NT2/D1 (cell line): ENCODE results near the gene FER1L5.

Source experiments
- DNase-seq: peaks from one replicate; pipeline ENCODE4 v3.0.0-alpha.2; 2011; ENCODE audit warnings: low read depth, low spot score
- H3K27me3 ChIP-seq: 2 replicates; pipeline ENCODE4 v1.6.0; 2011; ENCODE audit warnings: mild to moderate bottlenecking; ENCODE audit not compliant: insufficient read length, insufficient read depth
- H3K36me3 ChIP-seq: 2 replicates; pipeline ENCODE4 v1.6.1; 2011; ENCODE audit warnings: mild to moderate bottlenecking, low read length, mixed read lengths; ENCODE audit not compliant: insufficient read depth, insufficient read length
- H3K4me1 ChIP-seq: 2 replicates; pipeline ENCODE4 v1.5.1; 2011; ENCODE audit not compliant: insufficient read depth, insufficient read length
- H3K4me3 ChIP-seq: 2 replicates; pipeline ENCODE4 v1.5.1; 2011; ENCODE audit warnings: low read depth; ENCODE audit not compliant: insufficient read length
- H3K9ac ChIP-seq: 2 replicates; pipeline ENCODE4 v1.6.0; 2011; ENCODE audit warnings: low read depth; ENCODE audit not compliant: insufficient read length
- H3K9me3 ChIP-seq: 2 replicates; pipeline ENCODE4 v1.5.1; 2011; ENCODE audit warnings: mild to moderate bottlenecking, low read length; ENCODE audit not compliant: insufficient read depth
- SUZ12 ChIP-seq: IDR thresholded peaks from 2 replicates; pipeline ENCODE4 v1.6.1; 2011; ENCODE audit not compliant: insufficient read length, insufficient read depth; ENCODE audit errors: extremely low read depth
- YY1 ChIP-seq: IDR thresholded peaks from 2 replicates; pipeline ENCODE4 v1.6.1; 2011; ENCODE audit not compliant: insufficient read length, insufficient read depth
- ZNF274 ChIP-seq: IDR thresholded peaks from 2 replicates; pipeline ENCODE4 v1.6.1; 2011; ENCODE audit warnings: mild to moderate bottlenecking, low read depth, low read length

Gene FER1L5

DNA sequence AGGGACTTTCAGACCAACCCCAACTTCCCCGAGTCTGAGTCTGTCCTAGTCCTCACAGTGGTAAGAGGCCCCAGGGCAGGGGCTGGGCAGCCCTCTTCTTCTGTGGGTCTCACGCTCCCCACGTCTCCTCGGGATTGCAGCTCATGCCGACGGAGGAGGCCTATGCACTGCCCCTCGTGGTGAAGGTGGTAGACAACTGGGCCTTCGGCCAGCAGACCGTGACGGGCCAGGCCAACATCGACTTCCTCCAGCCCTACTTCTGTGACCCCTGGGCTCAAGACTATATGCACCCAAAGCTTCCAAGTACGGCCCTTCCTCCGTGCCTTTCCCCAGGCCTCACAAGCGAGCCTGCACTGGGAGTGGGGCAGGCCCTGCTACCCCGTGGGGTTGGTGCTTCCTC lies 53.0 kb downstream of the FER1L5 start:
- TF ChIP-seq ZNF274 (no peak), YY1 (no peak), SUZ12 (no peak)
- no peaks in the 10 kb centered on the region for H3K27me3 ChIP-seq
- H3K36me3 ChIP-seq: peaks cover 6% of the 10 kb centered on the region
- no peak for DNase-seq
- peaks cover 11% of the 10 kb centered on the region for H3K4me1 ChIP-seq
- no peak overlapping the region for H3K9ac ChIP-seq
- no peaks in the 10 kb centered on the region for H3K9me3 ChIP-seq
- H3K4me3 ChIP-seq: no peak overlapping the region

DNA sequence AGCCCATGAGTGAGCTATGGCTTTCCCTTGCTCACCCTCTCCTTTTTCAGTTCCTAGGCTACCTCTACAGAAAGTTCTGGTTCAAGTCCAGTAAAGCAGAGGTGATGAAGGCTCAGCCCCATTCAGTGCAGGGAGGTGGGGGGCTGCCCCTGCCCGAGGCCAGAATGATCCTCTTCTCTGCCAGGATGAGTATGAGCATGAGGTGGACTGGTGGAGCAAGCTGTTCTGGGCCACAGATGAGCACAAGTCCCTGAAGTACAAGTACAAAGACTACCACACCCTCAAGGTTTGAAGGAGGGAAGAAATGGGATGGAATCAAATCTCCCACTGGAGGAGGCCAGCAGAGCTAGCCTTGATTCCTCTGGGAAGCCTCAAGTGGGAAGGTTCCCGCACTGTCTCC lies 54.9 kb downstream of the FER1L5 start:
- no peaks in the 10 kb centered on the region for H3K9me3 ChIP-seq
- peaks cover 19% of the 10 kb centered on the region for H3K36me3 ChIP-seq
- no peak overlapping the region for H3K9ac ChIP-seq
- no peaks in the 10 kb centered on the region for H3K27me3 ChIP-seq
- H3K4me1 ChIP-seq: peaks cover 8% of the 10 kb centered on the region
- TF ChIP-seq YY1 (no peak), ZNF274 (no peak), SUZ12 (no peak)
- H3K4me3 ChIP-seq: no peak overlapping the region
- no peak for DNase-seq

DNA sequence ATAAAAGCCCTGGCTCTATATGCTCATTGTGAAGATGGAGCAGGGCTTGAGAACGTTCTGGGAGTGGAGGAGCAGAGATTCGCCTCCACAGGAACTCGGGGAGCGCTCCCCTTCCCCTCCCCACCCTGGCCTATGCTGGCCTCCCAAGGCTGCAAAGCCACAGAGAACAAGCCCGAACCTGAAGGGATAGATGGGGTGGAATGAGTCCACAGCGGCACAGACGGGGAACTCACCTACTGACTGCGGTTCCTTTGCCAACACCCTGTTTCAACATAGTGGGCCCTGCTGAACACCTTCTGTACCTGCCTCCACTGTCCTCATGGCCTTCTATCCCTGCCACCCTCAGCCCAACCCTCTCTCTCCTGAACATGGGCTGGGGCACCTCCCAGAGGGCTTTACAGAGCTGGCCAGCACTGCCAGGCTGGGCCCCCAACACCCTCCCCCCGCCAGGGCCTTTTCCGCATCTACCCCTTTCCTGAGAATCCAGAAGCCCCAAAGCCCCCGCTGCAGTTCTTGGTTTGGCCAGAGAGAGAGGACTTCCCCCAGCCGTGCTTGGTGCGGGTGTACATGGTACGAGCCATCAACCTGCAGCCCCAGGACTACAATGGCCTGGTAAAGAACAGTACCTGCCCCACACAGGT lies 55.8 kb downstream of the FER1L5 start:
- no peaks in the 10 kb centered on the region for H3K27me3 ChIP-seq
- H3K9me3 ChIP-seq: no peaks in the 10 kb centered on the region
- peaks cover 6% of the 10 kb centered on the region for H3K4me1 ChIP-seq
- TF ChIP-seq ZNF274 (no peak), YY1 (no peak), SUZ12 (no peak)
- no peak for DNase-seq
- no peak overlapping the region for H3K4me3 ChIP-seq
- H3K9ac ChIP-seq: no peak overlapping the region
- H3K36me3 ChIP-seq: peaks cover 27% of the 10 kb centered on the region

DNA sequence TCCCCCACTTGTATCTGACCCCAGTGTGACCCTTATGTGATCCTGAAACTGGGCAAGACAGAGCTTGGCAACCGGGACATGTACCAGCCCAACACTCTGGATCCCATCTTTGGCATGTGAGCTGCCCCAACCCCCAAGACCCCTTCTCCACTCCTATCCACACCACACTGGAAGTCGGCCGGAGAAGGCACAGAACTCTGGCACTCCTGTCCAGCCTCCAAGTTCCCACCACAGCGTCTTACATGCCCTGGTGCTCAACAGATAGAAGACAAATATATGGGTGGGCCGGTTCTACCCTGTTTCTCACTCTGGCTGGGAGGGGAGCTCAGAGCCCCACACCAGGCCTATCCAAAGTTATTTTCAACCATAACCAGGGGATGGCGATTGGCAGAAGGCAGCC lies 56.5 kb downstream of the FER1L5 start:
- Histone ChIP-seq H3K4me3 (no peak overlapping the region), H3K36me3 (peaks cover 30% of the 10 kb centered on the region), H3K9ac (no peak overlapping the region), H3K27me3 (no peaks in the 10 kb centered on the region), H3K4me1 (peaks cover 3% of the 10 kb centered on the region), H3K9me3 (no peaks in the 10 kb centered on the region)
- TF ChIP-seq YY1 (no peak), SUZ12 (no peak), ZNF274 (no peak)
- DNase-seq: no peak

DNA sequence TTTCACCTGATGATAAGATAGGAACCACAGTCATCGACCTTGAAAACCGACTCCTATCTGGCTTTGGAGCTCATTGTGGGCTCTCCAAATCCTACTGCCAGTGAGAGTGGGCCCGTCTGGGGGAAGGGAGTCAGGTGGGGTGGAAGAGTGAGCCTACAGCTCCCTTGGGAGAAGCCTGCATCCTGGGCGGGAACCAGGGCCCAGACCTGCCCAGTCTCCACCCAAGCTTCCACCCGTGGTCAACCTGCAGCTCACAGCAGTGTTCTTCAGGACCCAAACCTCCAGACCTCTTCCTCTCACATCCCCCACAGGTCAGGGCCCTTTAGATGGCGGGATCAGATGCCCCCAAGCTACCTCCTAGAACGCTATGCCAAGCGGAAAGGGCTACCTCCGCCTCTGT lies 57.1 kb downstream of the FER1L5 start:
- Histone ChIP-seq H3K27me3 (no peaks in the 10 kb centered on the region), H3K4me3 (no peak overlapping the region), H3K4me1 (peaks cover 2% of the 10 kb centered on the region), H3K9ac (no peak overlapping the region), H3K36me3 (peaks cover 36% of the 10 kb centered on the region), H3K9me3 (no peaks in the 10 kb centered on the region)
- DNase-seq: no peak
- TF ChIP-seq ZNF274 (no peak), YY1 (no peak), SUZ12 (no peak)

DNA sequence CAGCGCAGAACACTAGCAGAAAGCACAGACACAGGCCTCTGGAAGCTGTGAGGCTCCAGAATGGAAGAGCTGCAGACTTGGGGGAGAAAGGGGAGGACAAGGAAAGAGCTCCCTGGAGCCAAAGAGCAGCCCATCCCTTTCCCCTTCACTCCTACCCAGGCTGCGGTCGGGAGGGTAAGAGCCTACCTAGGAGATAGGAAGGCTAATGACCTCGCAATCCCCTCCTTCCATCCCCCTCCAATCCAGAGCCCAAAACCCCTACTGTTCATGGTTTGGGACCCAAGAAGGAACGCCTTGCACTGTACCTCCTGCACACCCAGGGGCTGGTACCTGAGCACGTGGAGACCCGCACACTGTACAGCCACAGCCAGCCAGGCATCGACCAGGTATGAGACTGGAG lies 57.5 kb downstream of the FER1L5 start:
- no peak for TF ChIP-seq SUZ12
- TF ChIP-seq ZNF274: no peak
- TF ChIP-seq YY1: no peak
- Histone ChIP-seq H3K4me1 (peaks cover 2% of the 10 kb centered on the region), H3K36me3 (peaks cover 41% of the 10 kb centered on the region), H3K27me3 (no peaks in the 10 kb centered on the region), H3K9ac (no peak overlapping the region), H3K4me3 (no peak overlapping the region), H3K9me3 (no peaks in the 10 kb centered on the region)
- DNase-seq: no peak

DNA sequence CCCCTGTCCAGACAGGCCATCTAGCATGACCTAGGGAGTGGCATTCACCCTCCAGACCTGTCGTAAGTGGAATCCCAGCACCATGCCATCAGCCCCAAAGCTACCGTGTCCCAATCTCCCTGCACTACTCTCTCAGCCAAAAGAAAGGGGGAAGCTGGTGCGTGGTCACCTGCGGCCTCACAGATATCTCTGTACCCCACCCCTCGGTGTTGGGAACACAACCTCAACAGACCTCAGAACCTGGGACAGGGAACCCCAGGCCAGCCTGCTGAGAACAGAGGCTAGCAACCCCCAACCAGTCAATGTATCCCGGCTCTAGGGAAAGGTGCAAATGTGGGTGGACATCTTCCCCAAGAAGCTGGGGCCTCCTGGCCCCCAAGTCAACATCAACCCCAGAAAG lies 59.1 kb downstream of the FER1L5 start:
- Histone ChIP-seq H3K27me3 (no peaks in the 10 kb centered on the region), H3K4me1 (no peaks in the 10 kb centered on the region), H3K4me3 (no peak overlapping the region), H3K36me3 (peaks cover 56% of the 10 kb centered on the region), H3K9me3 (no peaks in the 10 kb centered on the region), H3K9ac (no peak overlapping the region)
- DNase-seq: no peak
- no peak for TF ChIP-seq SUZ12
- TF ChIP-seq YY1: no peak
